Psoas muscle (tissue), 8 donors: ENCODE results near the gene NR2F1-AS1. TPM values are rescaled to one million over a fixed set of nuclear protein-coding genes. Genes with fewer than 3 reads are reported as not detected.

ENCODE experiments used
- ATAC-seq, 4 donors: fragments of 200-7000 bp; cut with Tn5 transposase; one replicate each; pipeline ENCODE4 v1.9.1; 2020; ENCODE audit warnings: moderate library complexity in 3 of 4, mild to moderate bottlenecking in 2 of 4
- DNase-seq, 2 donors: peaks; one replicate each; pipeline ENCODE4 v3.0.0-alpha.2; 2020
- H3K27ac ChIP-seq: fragments of 200-600 bp; one replicate; pipeline ENCODE4 v1.8.0; 2022
- H3K27me3 ChIP-seq, 3 donors: fragments of 200-600 bp in 1 of 3; one replicate each; pipeline versions ENCODE4 v1.6.1 to v1.8.0; 2013 to 2022; ENCODE audit warnings: low read length in 2 of 3, mild to moderate bottlenecking in 2 of 3, moderate library complexity in 1 of 3; ENCODE audit not compliant: insufficient read depth in 3 of 3
- H3K36me3 ChIP-seq, 2 donors: fragments of 200-600 bp in 1 of 2; one replicate each; pipeline versions ENCODE4 v1.6.1 to v1.8.0; 2013 to 2022; ENCODE audit warnings: low read depth in 1 of 2, mild to moderate bottlenecking in 1 of 2, moderate library complexity in 1 of 2; ENCODE audit not compliant: insufficient read depth in 1 of 2
- H3K4me1 ChIP-seq: fragments of 200-600 bp; one replicate; pipeline ENCODE4 v1.8.0; 2022
- H3K4me3 ChIP-seq: fragments of 200-600 bp; one replicate; pipeline ENCODE4 v1.8.0; 2022; ENCODE audit warnings: mild to moderate bottlenecking
- H3K9me3 ChIP-seq: fragments of 200-600 bp; one replicate; pipeline ENCODE4 v1.8.0; 2022
- WGBS, 3 donors: extraction: QIAGEN DNeasy Blood & Tissue Kit; methylation state at CpG; one replicate each; pipeline versions ENCODE4 v1.1.6 to v1.1.7; 2013; 5-methylcytosine and 5-hydroxymethylcytosine counted together
- intact Hi-C, 2 donors: fragments of 100-400 bp; cut with DNase I; formaldehyde crosslinking; loops; one replicate each; pipeline versions ENCODE4 v1.11.0 to v1.14.2; 2022
- polyA plus RNA-seq, 3 donors: library from polyadenylated mRNA; stranded (reverse); fragments of 200-250 nt; gene quantifications; one replicate each; pipeline ENCODE4 v1.2.3, GENCODE V29; 2013
- total RNA-seq, 4 donors: library from RNA; stranded (reverse); fragmentation: NEBNext Ultra II Directional in 2 of 4; extraction: Animal tissue kit (Norgen Biotek cat#: 25700) in 2 of 4; gene quantifications; one replicate each; pipeline versions ENCODE4 v1.2.1 to v1.2.4, GENCODE V29; 2021 to 2023
- TF ChIP-seq, protein P1 (sequence below): fragments of 200-600 bp; IDR thresholded peaks from one replicate; pipeline ENCODE4 v1.8.0; 2022; ENCODE audit warnings: antibody characterized with exemption
- donor health status: healthy with polysubstance abuse.
- donor health status: DM: no; HTN: no; CAD: no; lungs with moderate emphysema.
- donor health status: Bipolar disorder and iron deficiency.
- donor health status: healthy.
- donor health status: DM: yes; HTN: yes; CAD: no.
- donor health status: DM: no; HTN: no; CAD: no.
- donor health status: DM: no; HTN: no; CAD: no.
- donor health status: DM: yes; HTN: yes; CAD: no.

NR2F1-AS1 gene
- total and polyA plus RNA-seq, 7 donors, result 0.13 to 1.5 (median 0.42) TPM

GRCh38 chr5:93571114-93571949, 9.7 kb downstream of the NR2F1-AS1 start:
- H3K36me3 ChIP-seq, result no peaks in the 10 kb centered on the region
- H3K9me3 ChIP-seq, result no peaks in the 10 kb centered on the region
- no peak overlapping the region for H3K27ac ChIP-seq
- WGBS, 3 donors, result 69 to 76% (median 74%) methylated on average over 31 to 32 of the region's 32 CpGs
- ATAC-seq (no peak), DNase-seq (no peak)
- H3K4me3 ChIP-seq, result peak overlapping the region; percentile 56
- TF ChIP-seq, protein P1, sequence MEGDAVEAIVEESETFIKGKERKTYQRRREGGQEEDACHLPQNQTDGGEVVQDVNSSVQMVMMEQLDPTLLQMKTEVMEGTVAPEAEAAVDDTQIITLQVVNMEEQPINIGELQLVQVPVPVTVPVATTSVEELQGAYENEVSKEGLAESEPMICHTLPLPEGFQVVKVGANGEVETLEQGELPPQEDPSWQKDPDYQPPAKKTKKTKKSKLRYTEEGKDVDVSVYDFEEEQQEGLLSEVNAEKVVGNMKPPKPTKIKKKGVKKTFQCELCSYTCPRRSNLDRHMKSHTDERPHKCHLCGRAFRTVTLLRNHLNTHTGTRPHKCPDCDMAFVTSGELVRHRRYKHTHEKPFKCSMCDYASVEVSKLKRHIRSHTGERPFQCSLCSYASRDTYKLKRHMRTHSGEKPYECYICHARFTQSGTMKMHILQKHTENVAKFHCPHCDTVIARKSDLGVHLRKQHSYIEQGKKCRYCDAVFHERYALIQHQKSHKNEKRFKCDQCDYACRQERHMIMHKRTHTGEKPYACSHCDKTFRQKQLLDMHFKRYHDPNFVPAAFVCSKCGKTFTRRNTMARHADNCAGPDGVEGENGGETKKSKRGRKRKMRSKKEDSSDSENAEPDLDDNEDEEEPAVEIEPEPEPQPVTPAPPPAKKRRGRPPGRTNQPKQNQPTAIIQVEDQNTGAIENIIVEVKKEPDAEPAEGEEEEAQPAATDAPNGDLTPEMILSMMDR, result no peak
- H3K4me1 ChIP-seq, result no peaks in the 10 kb centered on the region
- intact Hi-C loops, result loop anchor here in 1 of 2 donors (10.0 kb wide), 1 partner anchor 323 kb away; no protein-coding TSS in a partner anchor
- H3K27me3 ChIP-seq, result peaks cover 0 to 56% (median 15%) of the 10 kb centered on the region in 3 donors

GRCh38 chr5:93570294-93571113, 10.5 kb downstream of the NR2F1-AS1 start:
- no peak for ATAC-seq
- TF ChIP-seq, protein P1, result no peak
- 40 to 51% (median 49%) methylated on average over 57 to 70 of the region's 70 CpGs for whole genome bisulfite sequencing, 3 donors
- H3K9me3 ChIP-seq, result no peaks in the 10 kb centered on the region
- DNase-seq, result peak in 1 of 2 donors; percentile 45
- peak overlapping the region; percentile 1 for H3K4me3 ChIP-seq
- H3K36me3 ChIP-seq, result no peaks in the 10 kb centered on the region
- no peak overlapping the region for H3K27ac ChIP-seq
- no peaks in the 10 kb centered on the region for H3K4me1 ChIP-seq
- intact Hi-C loops, result loop anchor here in 1 of 2 donors (10.0 kb wide), 1 partner anchor 324 kb away; no protein-coding TSS in a partner anchor
- peaks cover 0 to 54% (median 15%) of the 10 kb centered on the region in 3 donors for H3K27me3 ChIP-seq

DNA sequence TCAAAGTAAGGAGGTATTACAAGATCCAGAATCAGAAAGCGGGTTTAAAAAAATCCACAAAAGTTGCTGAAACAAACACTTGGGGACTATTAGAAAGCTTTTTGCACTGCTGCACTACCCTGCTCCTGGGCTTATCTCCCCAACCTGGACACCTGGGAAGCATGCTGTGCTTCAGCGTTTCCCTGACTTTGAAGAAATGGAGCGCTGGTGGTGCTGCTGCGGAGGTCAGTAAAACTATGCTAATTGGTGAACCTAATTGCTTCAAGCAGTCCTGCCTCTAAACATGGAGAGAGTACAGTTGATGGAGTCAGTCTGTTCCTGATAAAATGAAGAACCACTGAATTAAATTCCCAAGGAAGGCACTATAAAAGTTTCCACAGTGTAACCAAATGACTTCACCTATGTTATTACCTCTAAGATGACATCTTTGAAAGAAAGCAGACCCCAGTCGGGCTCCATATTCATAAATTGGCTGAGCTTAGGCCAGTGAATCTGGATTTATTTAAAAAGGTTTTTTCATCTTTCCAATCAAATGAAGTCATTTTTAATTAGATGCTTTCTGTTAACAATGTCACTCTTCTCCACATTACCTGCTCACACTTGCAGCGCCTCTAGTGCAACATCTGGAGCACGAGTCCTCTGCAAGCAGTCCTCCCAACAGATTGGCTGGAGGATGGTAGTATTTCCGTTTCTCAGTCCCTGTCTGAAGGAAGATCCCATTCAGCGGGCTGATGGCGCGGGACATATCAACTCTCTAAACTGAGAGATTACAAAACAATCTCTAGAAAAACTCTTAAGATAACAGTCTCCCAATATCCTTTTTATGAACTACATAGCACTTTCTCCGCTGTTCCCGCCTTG, 11.5 kb downstream of the NR2F1-AS1 start:
- Histone ChIP-seq H3K9me3 (no peaks in the 10 kb centered on the region), H3K27ac (no peak overlapping the region), H3K4me1 (no peaks in the 10 kb centered on the region), H3K4me3 (no peak overlapping the region), H3K36me3 (no peaks in the 10 kb centered on the region), H3K27me3 (peaks cover 0 to 44% (median 15%) of the 10 kb centered on the region in 3 donors)
- 90 to 92% (median 91%) methylated on average over 13 of the region's 13 CpGs for WGBS, 3 donors
- ATAC-seq (no peak), DNase-seq (no peak)
- TF ChIP-seq, protein P1, result no peak
- intact Hi-C loops, result loop anchor here in 1 of 2 donors (10.0 kb wide), 1 partner anchor 325 kb away; no protein-coding TSS in a partner anchor

GRCh38 chr5:93567424-93567823, 13.6 kb downstream of the NR2F1-AS1 start:
- H3K27me3 ChIP-seq, result peaks cover 0 to 24% (median 11%) of the 10 kb centered on the region in 3 donors

More at GRCh38 chr5:93567424-93567823, 13.6 kb downstream of the NR2F1-AS1 start:
- Histone ChIP-seq H3K27ac (no peak overlapping the region), H3K4me1 (no peaks in the 10 kb centered on the region), H3K4me3 (no peak overlapping the region), H3K36me3 (no peaks in the 10 kb centered on the region), H3K9me3 (no peaks in the 10 kb centered on the region)
- TF ChIP-seq, protein P1, result no peak
- WGBS, 3 donors, result 83 to 93% (median 88%) methylated on average over 1 of the region's 1 CpG
- intact Hi-C loops, result no loop called here
- no peak for DNase-seq
- ATAC-seq, result no peak
